Esophagus (tissue), 2 donors: ENCODE data around the gene ARHGAP6. TPM values are rescaled to one million over a fixed set of nuclear protein-coding genes. Genes with fewer than 3 reads are reported as not detected.

ENCODE experiments used
- H3K27ac ChIP-seq, 2 donors: one replicate each; pipeline ENCODE4 v1.5.1; 2013; ENCODE audit warnings: low read depth in 2 of 2, mild to moderate bottlenecking in 2 of 2, inconsistent platforms in 1 of 2, low read length in 1 of 2, moderate library complexity in 1 of 2
- H3K27me3 ChIP-seq, 2 donors: one replicate each; pipeline ENCODE4 v1.6.1; 2013; ENCODE audit warnings: low read length in 2 of 2, control low read depth in 1 of 2, mild to moderate bottlenecking in 1 of 2; ENCODE audit not compliant: insufficient read depth in 2 of 2, control insufficient read depth in 1 of 2
- H3K36me3 ChIP-seq, 2 donors: one replicate each; pipeline ENCODE4 v1.6.1; 2013; ENCODE audit warnings: low read length in 1 of 2; ENCODE audit not compliant: control insufficient read depth in 2 of 2, insufficient read depth in 2 of 2
- H3K4me1 ChIP-seq, 2 donors: one replicate each; pipeline ENCODE4 v1.6.1; 2013; ENCODE audit warnings: low read length in 1 of 2; ENCODE audit not compliant: control insufficient read depth in 2 of 2, insufficient read depth in 2 of 2
- H3K4me3 ChIP-seq, 2 donors: one replicate each; pipeline ENCODE4 v1.5.1; 2013; ENCODE audit warnings: low read length in 2 of 2, mild to moderate bottlenecking in 2 of 2, low read depth in 1 of 2, moderate library complexity in 1 of 2
- H3K9me3 ChIP-seq, 2 donors: one replicate each; pipeline ENCODE4 v1.6.1; 2013; ENCODE audit warnings: mild to moderate bottlenecking in 2 of 2, low read depth in 1 of 2, low read length in 1 of 2, moderate library complexity in 1 of 2; ENCODE audit not compliant: control insufficient read depth in 2 of 2, insufficient read depth in 1 of 2
- WGBS, 2 donors: extraction: QIAGEN DNeasy Blood & Tissue Kit; methylation state at CpG; one replicate each; pipeline ENCODE4 v1.1.7; 2013; 5-methylcytosine and 5-hydroxymethylcytosine counted together
- polyA plus RNA-seq, 2 donors: library from polyadenylated mRNA; stranded (reverse); fragments of 200-250 nt; gene quantifications; one replicate each; pipeline ENCODE4 v1.2.3, GENCODE V29; 2013
- donor health status: healthy with polysubstance abuse.
- donor health status: Bipolar disorder and iron deficiency.

The ARHGAP6 gene
- polyA plus RNA-seq, 2 donors = 0.98 to 1.7 TPM

DNA sequence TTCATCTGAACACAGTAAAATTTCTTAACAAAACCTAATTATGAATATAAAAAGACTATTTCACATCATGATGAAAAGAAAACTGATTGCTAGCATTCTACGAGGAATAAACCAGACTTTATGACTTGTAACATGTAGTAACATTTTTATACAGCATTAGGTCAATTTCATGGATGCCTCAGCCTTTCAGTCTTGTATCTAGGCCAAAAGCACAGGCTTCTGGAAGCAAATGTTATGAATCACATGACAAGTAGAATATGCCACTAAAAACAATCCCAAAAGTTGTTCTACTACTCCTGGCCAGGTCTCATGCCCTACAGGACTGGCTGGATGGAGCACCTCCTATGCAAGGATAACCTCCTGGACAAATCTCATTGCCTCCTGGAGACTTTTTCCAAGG lies 101.2 kb downstream of the ARHGAP6 start:
- Histone ChIP-seq H3K27me3 (no peaks in the 10 kb centered on the region), H3K36me3 (no peaks in the 10 kb centered on the region), H3K4me1 (no peaks in the 10 kb centered on the region), H3K4me3 (no peak overlapping the region), H3K9me3 (no peaks in the 10 kb centered on the region), H3K27ac (no peak overlapping the region)
- WGBS, 2 donors = 55 to 70% methylated on average over 1 of the region's 1 CpG

DNA sequence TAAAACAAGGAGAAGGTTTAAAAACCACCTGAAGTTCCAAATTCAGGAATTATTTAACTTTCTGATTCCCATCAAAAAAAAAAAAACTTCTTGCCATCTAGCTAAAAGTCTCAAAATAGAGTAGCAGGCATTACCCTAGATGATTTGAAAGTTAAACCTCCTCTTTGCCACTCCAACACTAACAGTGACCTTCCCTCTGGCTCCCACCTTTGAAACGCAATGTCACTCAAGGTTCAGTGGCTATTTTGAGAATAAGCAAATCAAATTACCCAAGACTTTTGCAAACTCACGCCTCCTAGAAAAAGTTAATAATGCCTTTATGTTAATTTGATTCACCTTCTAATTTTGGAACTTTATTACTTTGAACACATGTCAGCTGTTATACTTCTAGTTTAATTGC lies 103.2 kb downstream of the ARHGAP6 start:
- H3K9me3 ChIP-seq = no peaks in the 10 kb centered on the region
- WGBS, 2 donors = 65 to 86% methylated on average over 2 of the region's 2 CpGs
- H3K27ac ChIP-seq = no peak overlapping the region
- no peak overlapping the region for H3K4me3 ChIP-seq
- no peaks in the 10 kb centered on the region for H3K27me3 ChIP-seq
- no peaks in the 10 kb centered on the region for H3K36me3 ChIP-seq
- no peaks in the 10 kb centered on the region for H3K4me1 ChIP-seq

DNA sequence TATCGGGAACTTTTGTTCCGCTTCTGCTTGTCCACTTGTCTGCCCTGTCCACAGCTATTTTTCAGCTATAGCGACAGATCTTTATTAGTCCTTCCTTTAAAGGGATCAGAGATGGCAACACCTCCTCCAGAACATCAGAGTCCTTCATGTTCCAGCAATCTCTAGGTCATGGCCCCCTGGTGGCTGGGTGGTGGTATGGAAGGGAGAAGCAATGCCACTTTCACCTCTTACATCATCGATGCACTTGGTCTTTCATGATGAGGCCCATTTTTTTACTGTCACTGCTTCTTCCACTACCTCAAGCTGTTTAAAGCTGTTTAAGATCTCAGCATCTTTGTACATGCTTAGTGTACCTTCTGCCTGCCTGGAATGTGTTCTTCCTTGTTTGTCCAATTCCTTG lies 106.7 kb downstream of the ARHGAP6 start:
- no peaks in the 10 kb centered on the region for H3K9me3 ChIP-seq
- no peak overlapping the region for H3K4me3 ChIP-seq
- H3K36me3 ChIP-seq = no peaks in the 10 kb centered on the region
- 92 to 96% methylated on average over 4 of the region's 4 CpGs for WGBS, 2 donors
- peaks cover 0 to 3% of the 10 kb centered on the region in 2 donors for H3K27me3 ChIP-seq
- no peak overlapping the region for H3K27ac ChIP-seq
- H3K4me1 ChIP-seq = no peaks in the 10 kb centered on the region

DNA sequence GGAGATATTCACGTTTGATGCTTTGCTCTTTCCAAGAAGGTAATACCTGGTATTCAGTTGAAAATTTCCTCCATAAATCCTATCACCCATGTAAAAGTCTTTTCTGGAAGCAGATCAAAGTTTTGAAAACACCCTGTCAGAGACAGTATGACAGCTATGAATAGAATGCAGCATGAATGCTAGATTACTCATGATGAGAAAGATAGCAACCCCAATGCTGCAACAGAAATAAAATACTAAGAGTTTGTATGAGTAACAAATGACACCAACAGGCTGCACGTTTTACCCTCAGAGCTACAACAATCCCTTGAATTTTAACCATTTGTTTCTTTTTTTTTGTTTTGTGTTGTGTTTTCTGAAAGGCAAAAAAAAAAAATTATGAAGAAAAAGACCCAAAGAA lies 108.6 kb downstream of the ARHGAP6 start:
- Histone ChIP-seq H3K4me1 (no peaks in the 10 kb centered on the region), H3K27ac (no peak overlapping the region), H3K36me3 (no peaks in the 10 kb centered on the region), H3K4me3 (no peak overlapping the region), H3K27me3 (peaks cover 0 to 3% of the 10 kb centered on the region in 2 donors), H3K9me3 (no peaks in the 10 kb centered on the region)
- WGBS, 2 donors = 13% methylated on average over 2 of the region's 2 CpGs

DNA sequence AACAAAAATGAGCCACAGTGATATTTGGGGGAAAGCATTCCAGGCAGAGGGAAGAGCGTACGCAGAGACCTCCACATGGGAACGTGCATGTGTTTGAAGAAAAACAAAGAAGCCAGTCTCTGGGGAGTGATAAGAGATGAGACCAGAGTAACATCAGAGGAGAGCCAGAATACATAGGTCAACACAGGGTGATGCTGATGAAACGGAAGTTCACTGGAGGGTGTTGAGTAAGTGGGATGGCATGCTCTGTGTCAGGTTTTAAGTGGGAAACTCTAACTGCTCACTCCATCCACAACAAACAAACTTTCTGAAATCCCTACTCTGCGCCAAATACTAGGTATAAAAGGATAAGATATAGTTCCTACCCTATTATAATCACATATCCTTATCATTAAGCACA lies 110.0 kb downstream of the ARHGAP6 start:
- Histone ChIP-seq H3K36me3 (no peaks in the 10 kb centered on the region), H3K27me3 (peaks cover 0 to 3% of the 10 kb centered on the region in 2 donors), H3K4me1 (no peaks in the 10 kb centered on the region), H3K27ac (no peak overlapping the region), H3K9me3 (no peaks in the 10 kb centered on the region), H3K4me3 (no peak overlapping the region)
- WGBS, 2 donors = 82% methylated on average over 5 of the region's 5 CpGs

DNA sequence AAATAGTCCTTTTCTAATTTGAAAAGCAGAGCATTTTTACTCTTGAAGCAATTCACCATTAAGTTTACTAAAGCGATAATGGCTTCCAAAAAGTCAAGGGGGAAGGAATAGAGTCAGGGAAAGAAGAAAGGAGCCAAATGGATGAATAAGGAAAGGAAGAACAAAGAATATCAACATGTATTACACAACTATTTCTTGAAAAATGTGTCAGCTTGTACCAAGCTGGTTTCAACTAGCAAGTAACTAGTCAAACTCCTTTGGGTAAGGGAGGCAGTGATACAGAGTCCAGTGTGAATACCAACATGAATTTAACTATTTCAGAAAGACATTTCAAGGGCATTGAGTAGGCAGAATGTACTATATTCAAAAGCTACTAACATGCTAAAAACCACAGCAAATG lies 112.1 kb downstream of the ARHGAP6 start:
- H3K9me3 ChIP-seq = no peaks in the 10 kb centered on the region
- peaks cover 0 to 3% of the 10 kb centered on the region in 2 donors for H3K27me3 ChIP-seq
- 78 to 83% methylated on average over 1 of the region's 1 CpG for WGBS, 2 donors
- no peaks in the 10 kb centered on the region for H3K36me3 ChIP-seq
- H3K4me1 ChIP-seq = no peaks in the 10 kb centered on the region
- H3K4me3 ChIP-seq = no peak overlapping the region
- H3K27ac ChIP-seq = no peak overlapping the region

DNA sequence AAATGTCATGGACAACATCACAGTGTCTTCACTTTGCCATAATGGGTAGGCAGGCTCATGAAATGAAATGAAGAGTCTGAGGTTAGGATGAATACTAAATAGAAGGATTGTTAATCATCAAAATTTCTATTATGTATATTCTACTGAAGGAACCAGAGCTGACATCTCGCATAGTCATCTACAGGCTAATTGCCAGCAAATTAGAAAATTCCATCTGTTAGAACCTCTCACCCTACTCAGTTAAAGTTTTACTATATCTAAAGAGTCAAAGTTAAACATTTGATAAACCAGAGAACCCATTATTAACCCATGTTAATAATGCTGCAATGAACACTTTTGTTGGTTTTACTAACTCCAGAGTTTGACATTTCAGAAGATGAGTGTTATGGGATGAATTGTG lies 114.6 kb downstream of the ARHGAP6 start:
- no peaks in the 10 kb centered on the region for H3K9me3 ChIP-seq
- WGBS, 2 donors = 67 to 72% methylated on average over 1 of the region's 1 CpG
- H3K27ac ChIP-seq = no peak overlapping the region
- no peaks in the 10 kb centered on the region for H3K4me1 ChIP-seq
- no peak overlapping the region for H3K4me3 ChIP-seq
- no peaks in the 10 kb centered on the region for H3K36me3 ChIP-seq
- H3K27me3 ChIP-seq = peaks cover 0 to 3% of the 10 kb centered on the region in 2 donors

DNA sequence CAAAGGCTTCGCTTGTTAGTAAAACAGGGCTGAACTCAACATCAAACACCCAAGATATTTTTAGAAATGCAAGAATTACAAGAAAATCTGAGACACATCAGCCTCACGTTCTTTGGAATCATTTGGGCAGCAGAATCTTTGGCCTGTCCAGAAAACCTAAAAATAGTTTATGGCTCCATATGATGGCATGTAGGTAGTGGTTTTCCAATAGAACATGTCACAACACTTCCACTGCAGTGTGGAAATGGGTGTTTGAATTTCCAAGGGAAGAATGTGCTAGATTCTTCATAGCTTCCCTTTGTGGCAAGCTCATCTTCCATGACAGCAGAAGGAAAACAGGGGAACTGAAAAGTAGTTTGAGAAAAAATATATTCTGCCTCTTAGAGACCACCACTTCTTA lies 118.8 kb downstream of the ARHGAP6 start:
- Histone ChIP-seq H3K27ac (no peak overlapping the region), H3K36me3 (no peaks in the 10 kb centered on the region), H3K27me3 (no peaks in the 10 kb centered on the region), H3K9me3 (no peaks in the 10 kb centered on the region), H3K4me3 (no peak overlapping the region), H3K4me1 (no peaks in the 10 kb centered on the region)
- 51 to 58% methylated on average over 2 of the region's 2 CpGs for WGBS, 2 donors

DNA sequence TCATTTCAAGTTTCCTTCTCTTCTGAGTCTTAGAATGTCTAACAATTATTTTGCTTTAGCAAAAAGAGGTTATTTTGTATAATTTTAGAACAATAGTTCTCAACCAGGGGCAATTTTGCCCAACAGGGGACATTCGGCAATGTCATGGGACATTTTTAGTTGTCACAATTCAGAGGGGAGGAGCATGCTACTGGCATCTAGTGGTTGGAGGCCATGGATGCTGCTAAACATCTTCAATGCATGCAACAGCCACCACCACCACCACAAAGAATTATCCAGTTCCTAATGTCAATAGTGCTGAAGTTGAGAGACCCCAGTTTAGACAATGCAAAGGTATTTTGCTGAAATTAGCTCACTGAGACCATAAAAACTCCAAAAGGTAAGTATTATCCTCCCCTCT lies 122.5 kb downstream of the ARHGAP6 start:
- no peaks in the 10 kb centered on the region for H3K9me3 ChIP-seq
- no peaks in the 10 kb centered on the region for H3K4me1 ChIP-seq
- no peaks in the 10 kb centered on the region for H3K27me3 ChIP-seq
- H3K4me3 ChIP-seq = no peak overlapping the region
- H3K27ac ChIP-seq = no peak overlapping the region
- WGBS, 2 donors = 84 to 92% methylated on average over 1 of the region's 1 CpG
- H3K36me3 ChIP-seq = no peaks in the 10 kb centered on the region

DNA sequence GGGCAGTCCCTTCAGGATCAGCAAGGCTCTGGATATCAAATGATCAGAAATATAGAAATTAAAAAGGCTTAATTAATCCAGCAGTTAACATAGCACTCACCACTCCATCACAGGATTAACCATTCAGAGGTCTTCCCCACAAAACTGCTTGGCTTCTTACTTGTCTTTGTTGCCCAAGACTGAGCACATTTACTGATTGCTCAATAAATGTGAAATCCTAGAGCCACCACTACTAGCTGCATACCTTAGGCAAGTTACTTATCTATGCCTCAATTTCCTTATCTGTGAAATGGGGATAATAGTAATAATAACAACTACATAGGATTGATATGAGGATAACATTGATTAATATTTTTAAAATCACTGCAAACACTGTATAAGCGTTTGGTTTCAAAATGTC lies 124.2 kb downstream of the ARHGAP6 start:
- Histone ChIP-seq H3K36me3 (no peaks in the 10 kb centered on the region), H3K27me3 (no peaks in the 10 kb centered on the region), H3K4me3 (no peak overlapping the region), H3K4me1 (no peaks in the 10 kb centered on the region), H3K9me3 (no peaks in the 10 kb centered on the region), H3K27ac (no peak overlapping the region)
- WGBS, 2 donors = 77 to 83% methylated on average over 1 of the region's 1 CpG
